Measurements from ENCODE around the gene NXF1. TPM values are rescaled to one million over a fixed set of nuclear protein-coding genes. Genes with fewer than 3 reads are reported as not detected.
"Not testable (repeated sequence)": the region's sequence is repeated elsewhere in the genome, so short reads cannot be mapped to it uniquely, and the experiment has no call there.

Gene NXF1
- total RNA-seq, 2 experiments from 2014 or later = 343 to 358 TPM

DNA sequence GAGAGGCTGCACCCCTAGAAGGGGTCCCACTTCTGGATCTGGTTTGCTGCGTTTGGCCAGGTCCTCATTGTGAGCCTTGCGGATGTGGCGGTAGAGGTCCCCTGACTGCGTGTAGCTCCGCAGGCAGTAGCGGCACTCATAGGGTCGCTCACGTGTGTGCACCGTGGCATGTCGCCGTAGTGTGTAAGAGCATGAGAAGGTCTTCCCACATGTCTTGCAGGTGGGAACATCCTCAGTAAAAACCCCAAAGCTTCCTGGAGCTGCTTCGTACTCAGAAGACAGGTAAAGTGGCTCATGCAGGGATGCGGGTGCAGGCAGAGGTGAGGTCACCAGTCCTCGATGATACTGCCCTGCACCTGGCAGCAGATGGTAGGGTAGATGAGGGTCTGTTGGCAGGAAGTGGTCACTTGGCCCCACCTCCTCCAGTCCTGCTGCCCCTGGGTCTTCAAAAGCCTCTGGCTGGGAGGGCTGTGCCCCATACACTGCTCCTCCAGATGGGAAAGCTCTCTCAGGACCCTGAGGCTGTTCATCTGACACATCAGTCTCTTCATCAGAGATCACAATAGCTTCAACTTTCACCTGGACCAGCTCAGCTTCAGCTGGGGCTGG lies 53.0 kb downstream of the NXF1 start:
- no peak for TF ChIP-seq CTCF (IDR thresholded peaks at IDR 0.05)
- H3K9me3 ChIP-seq (ENCODE audit: control insufficient read depth in 1 of 2, insufficient read depth in 1 of 2, low read length in 2 of 2) = no peaks in the 10 kb centered on the region
- Mint-ChIP-seq H3K36me3 (ENCODE audit: low read depth) (peaks cover 22% of the 10 kb centered on the region), H3K9me3 (no peaks in the 10 kb centered on the region), H3K4me3 (peak overlapping the region; percentile 63), H3K27ac (no peak overlapping the region), H3K4me1 (ENCODE audit: low read depth) (peaks cover 37% of the 10 kb centered on the region), H3K27me3 (no peaks in the 10 kb centered on the region)
- no peak overlapping the region for H3K27ac ChIP-seq (ENCODE audit: low read depth in 1 of 2, low read length in 2 of 2)
- H3K4me3 ChIP-seq (ENCODE audit: low read length) = no peak overlapping the region
- POLR2A ChIA-PET = interaction anchor here (2.2 to 5.6 kb wide), 11 partner anchors 9 to 153 kb away, joined by 8 to 228 read pairs (median 37); partner anchors contain the start of genes C11orf98, CSKMT, HNRNPUL2 and POLR2G
- peaks cover 41% of the 10 kb centered on the region for H3K4me1 ChIP-seq (ENCODE audit: insufficient read depth, low read length)
- H3K27me3 ChIP-seq (ENCODE audit: control insufficient read depth in 1 of 2, insufficient read depth in 2 of 2, low read length in 2 of 2) = no peaks in the 10 kb centered on the region
- H3K36me3 ChIP-seq (ENCODE audit: insufficient read depth, low read length) = peaks cover 25% of the 10 kb centered on the region
- DNase-seq = no peak
- CTCF ChIA-PET = interaction anchor here (0.5 kb wide), 1 partner anchor 129 kb away, joined by 3 read pairs; no protein-coding TSS in a partner anchor
- intact Hi-C loops (cut with DNase I, micrococcal nuclease) = loop anchor here in 1 of 2 experiments (5.0 kb wide), 2 partner anchors 35 to 90 kb away; partner anchors contain the start of gene TMEM179B
- ATAC-seq (ENCODE audit: poor library complexity) = no peak

DNA sequence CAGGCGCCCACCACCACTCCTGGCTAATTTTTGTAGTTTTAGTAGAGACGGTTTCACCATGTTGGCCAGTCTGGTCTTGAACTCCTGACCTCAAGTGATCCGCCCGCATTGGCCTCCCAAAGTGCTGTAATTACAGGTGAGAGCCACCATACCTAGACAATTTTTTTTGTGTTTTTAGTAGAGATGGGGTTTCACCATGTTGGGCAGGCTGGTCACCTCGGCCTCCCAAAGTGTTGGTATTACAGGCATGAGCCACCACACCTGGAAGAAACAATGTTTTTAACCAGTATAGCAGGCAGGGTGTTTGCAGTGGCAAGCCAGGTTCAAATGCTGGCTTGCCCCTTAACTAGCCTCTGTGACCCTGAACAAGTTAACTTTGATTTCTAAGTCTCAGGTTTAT lies 55.3 kb downstream of the NXF1 start:
- not testable (repeated sequence) for H3K9me3 ChIP-seq (ENCODE audit: control insufficient read depth in 1 of 2, insufficient read depth in 1 of 2, low read length in 2 of 2); DNase-seq; H3K4me3 Mint-ChIP-seq; H3K27me3 Mint-ChIP-seq; H3K4me3 ChIP-seq (ENCODE audit: low read length); H3K27ac Mint-ChIP-seq; ATAC-seq (ENCODE audit: poor library complexity); H3K9me3 Mint-ChIP-seq; H3K27ac ChIP-seq (ENCODE audit: low read depth in 1 of 2, low read length in 2 of 2); H3K27me3 ChIP-seq (ENCODE audit: control insufficient read depth in 1 of 2, insufficient read depth in 2 of 2, low read length in 2 of 2)
- intact Hi-C loops (cut with DNase I, micrococcal nuclease) = loop anchor here in 1 of 2 experiments (5.0 kb wide), 2 partner anchors 37 to 92 kb away; partner anchors contain the start of gene TMEM179B
- Mint-ChIP-seq H3K36me3 (ENCODE audit: low read depth) (peaks cover 22% of the 10 kb centered on the region), H3K4me1 (ENCODE audit: low read depth) (peaks cover 37% of the 10 kb centered on the region)
- CTCF ChIA-PET = interaction anchor here (0.6 kb wide), 1 partner anchor 38 kb away, joined by 3 read pairs; no protein-coding TSS in a partner anchor
- peaks cover 41% of the 10 kb centered on the region for H3K4me1 ChIP-seq (ENCODE audit: insufficient read depth, low read length)
- peaks cover 25% of the 10 kb centered on the region for H3K36me3 ChIP-seq (ENCODE audit: insufficient read depth, low read length)
- POLR2A ChIA-PET = interaction anchor here (1.0 to 5.6 kb wide), 5 partner anchors 12 to 82 kb away, joined by 3 to 32 read pairs (median 4); partner anchors contain the start of genes HNRNPUL2, POLR2G, STX5 and TTC9C

GRCh38 chr11:62747475-62748160 lies 57.6 kb downstream of the NXF1 start:
- H3K36me3 ChIP-seq (ENCODE audit: insufficient read depth, low read length) = peaks cover 20% of the 10 kb centered on the region
- Mint-ChIP-seq H3K27ac (no peak overlapping the region), H3K4me1 (ENCODE audit: low read depth) (peaks cover 19% of the 10 kb centered on the region), H3K9me3 (no peaks in the 10 kb centered on the region), H3K4me3 (no peak overlapping the region), H3K27me3 (no peaks in the 10 kb centered on the region), H3K36me3 (ENCODE audit: low read depth) (peaks cover 13% of the 10 kb centered on the region)
- no peak for ATAC-seq (ENCODE audit: poor library complexity)
- intact Hi-C loops (cut with DNase I, micrococcal nuclease) = no loop called here
- POLR2A ChIA-PET = interaction anchor here (3.6 kb wide), 1 partner anchor 20 kb away, joined by 16 read pairs; the partner anchor contains the start of genes HNRNPUL2 and TTC9C
- H3K27ac ChIP-seq (ENCODE audit: low read depth in 1 of 2, low read length in 2 of 2) = no peak overlapping the region
- no peaks in the 10 kb centered on the region for H3K27me3 ChIP-seq (ENCODE audit: control insufficient read depth in 1 of 2, insufficient read depth in 2 of 2, low read length in 2 of 2)
- no peak for DNase-seq
- no peaks in the 10 kb centered on the region for H3K9me3 ChIP-seq (ENCODE audit: control insufficient read depth in 1 of 2, insufficient read depth in 1 of 2, low read length in 2 of 2)
- peaks cover 23% of the 10 kb centered on the region for H3K4me1 ChIP-seq (ENCODE audit: insufficient read depth, low read length)
- no peak for TF ChIP-seq CTCF (IDR thresholded peaks at IDR 0.05)
- CTCF ChIA-PET = interaction anchor here (0.9 kb wide), 1 partner anchor 14 kb away, joined by 3 read pairs; no protein-coding TSS in a partner anchor
- H3K4me3 ChIP-seq (ENCODE audit: low read length) = no peak overlapping the region

Small RNA genes lying within 50 kb of the gene (microRNA-seq; reads per million reads assigned to microRNA genes)
- gene MIR6514 (ENCODE audit: borderline microRNAs expressed, borderline replicate concordance) = 1.8 reads per million
- gene MIR6748 (ENCODE audit: borderline microRNAs expressed, borderline replicate concordance) = not detected

Other genes with a start within 250 kb of the NXF1 start
- gene EEF1G, start 231.5 kb downstream of the NXF1 start, total RNA-seq = 1,000 to 10,000 TPM; 2,181 to 2,269 TPM
- gene TUT1, start 213.9 kb downstream of the NXF1 start, total RNA-seq = 10 to 100 TPM; 25.5 to 26.2 TPM
- 100 to 1,000 TPM; 167 to 172 TPM for gene MTA2, start 203.6 kb downstream of the NXF1 start, total RNA-seq
- 100 to 1,000 TPM; 142 to 144 TPM for gene EML3, start 192.7 kb downstream of the NXF1 start, total RNA-seq
- gene ROM1, start 192.2 kb downstream of the NXF1 start, total RNA-seq = under 1 TPM; 0.42 to 0.71 TPM
- gene B3GAT3, start 183.5 kb downstream of the NXF1 start, total RNA-seq = 10 to 100 TPM; 47.2 to 49.5 TPM
- 100 to 1,000 TPM; 181 to 182 TPM for gene GANAB, start 158.8 kb downstream of the NXF1 start, total RNA-seq
- gene INTS5, start 152.1 kb downstream of the NXF1 start, total RNA-seq = 10 to 100 TPM; 16.3 TPM
- gene C11orf98, start 140.2 kb downstream of the NXF1 start, total RNA-seq = 10 to 100 TPM; 14.3 to 18.5 TPM
- 10 to 100 TPM; 17.8 to 18.8 TPM for gene CSKMT, start 140.1 kb downstream of the NXF1 start, total RNA-seq
- gene UQCC3, start 133.8 kb downstream of the NXF1 start, total RNA-seq = 1 to 10 TPM; 1.5 to 2.3 TPM
- gene LBHD1, start 133.2 kb downstream of the NXF1 start, total RNA-seq = 10 to 100 TPM; 10.4 to 10.5 TPM
- gene UBXN1, start 126.4 kb downstream of the NXF1 start, total RNA-seq = 100 to 1,000 TPM; 196 to 222 TPM
- gene LRRN4CL, start 115.9 kb downstream of the NXF1 start, total RNA-seq = not detected
- 10 to 100 TPM; 17.1 to 20.0 TPM for gene BSCL2, start 98.0 kb downstream of the NXF1 start, total RNA-seq
- not detected for gene GNG3, start 97.8 kb downstream of the NXF1 start, total RNA-seq
- 10 to 100 TPM; 35.2 to 37.6 TPM for gene HNRNPUL2, start 78.0 kb downstream of the NXF1 start, total RNA-seq
- 1 to 10 TPM; 5.2 to 7.0 TPM for gene TTC9C, start 77.0 kb downstream of the NXF1 start, total RNA-seq
- gene ZBTB3, start 51.3 kb downstream of the NXF1 start, total RNA-seq = 1 to 10 TPM; 2.3 to 3.5 TPM
- gene POLR2G, start 43.9 kb downstream of the NXF1 start, total RNA-seq = 10 to 100 TPM; 45.3 to 47.9 TPM
- gene TAF6L, start 34.0 kb downstream of the NXF1 start, total RNA-seq = 10 to 100 TPM; 11.5 to 11.8 TPM
- gene TMEM179B, start 18.0 kb downstream of the NXF1 start, total RNA-seq = 10 to 100 TPM; 34.7 to 37.4 TPM
- gene TMEM223, start 13.4 kb downstream of the NXF1 start, total RNA-seq = 1 to 10 TPM; 6.2 to 8.7 TPM
- 100 to 1,000 TPM in 1 of 2 experiments, 10 to 100 TPM in 1; 93.1 to 104 TPM for gene STX5, start 26.6 kb upstream of the NXF1 start, total RNA-seq
- under 1 TPM in 1 of 2 experiments, not detected in 1; 0.59 TPM for gene TEX54, start 27.4 kb upstream of the NXF1 start, total RNA-seq
- gene WDR74, start 34.1 kb upstream of the NXF1 start, total RNA-seq = 100 to 1,000 TPM; 289 to 297 TPM
- gene SLC3A2, start 75.5 kb upstream of the NXF1 start, total RNA-seq = 100 to 1,000 TPM; 231 to 234 TPM
- gene CHRM1, start 115.9 kb upstream of the NXF1 start, total RNA-seq = not detected
- not detected for gene SLC22A6, start 179.5 kb upstream of the NXF1 start, total RNA-seq
- gene SLC22A8, start 210.4 kb upstream of the NXF1 start, total RNA-seq = not detected